Pancreas (tissue), 10 donors: Measurements from ENCODE around the gene NR2C2. TPM values are rescaled to one million over a fixed set of nuclear protein-coding genes. Genes with fewer than 3 reads are reported as not detected.

Source experiments
- ATAC-seq, 4 donors: fragments of 200-7000 bp; cut with Tn5 transposase; one replicate each; pipeline versions ENCODE4 v1.8.0 to v1.9.1; 2020; ENCODE audit warnings: mild to moderate bottlenecking in 4 of 4, moderate library complexity in 4 of 4
- DNase-seq, 6 donors: peaks; one replicate each; pipeline ENCODE4 v3.0.0-alpha.2; 2020
- FAIRE-seq: peaks from 2 replicates; lab custom pipeline; 2012; peaks lifted over from hg19 to GRCh38; lab: Jason Lieb, UNC
- H3K27ac ChIP-seq, 4 donors: fragments of 200-600 bp; sonication (generic); 1 replicate in 3 of 4; 2 replicates in 1 of 4; pipeline versions ENCODE4 v1.5.0 to v1.8.0; 2020
- H3K27me3 ChIP-seq, 4 donors: fragments of 200-600 bp; one replicate each; pipeline ENCODE4 v1.8.0; 2021
- H3K36me3 ChIP-seq, 3 donors: fragments of 200-600 bp; sonication (generic) in 1 of 3; one replicate each; pipeline versions ENCODE4 v1.5.0 to v1.8.0; 2020 to 2021
- H3K4me1 ChIP-seq, 3 donors: fragments of 200-600 bp; one replicate each; pipeline ENCODE4 v1.8.0; 2021
- H3K4me3 ChIP-seq, 4 donors: fragments of 200-600 bp; sonication (generic) in 2 of 4; one replicate each; pipeline versions ENCODE4 v1.5.0 to v1.8.0; 2020 to 2021
- H3K9me3 ChIP-seq, 4 donors: fragments of 200-600 bp; one replicate each; pipeline ENCODE4 v1.8.0; 2021
- WGBS, 2 donors: extraction: QIAGEN DNeasy Blood & Tissue Kit; methylation state at CpG; one replicate each; pipeline ENCODE4 v1.1.7; 2013; 5-methylcytosine and 5-hydroxymethylcytosine counted together
- intact Hi-C, 3 donors: fragments of 100-400 bp; cut with DNase I; formaldehyde crosslinking; loops; one replicate each; pipeline versions ENCODE4 v1.11.1 to v1.14.2; 2022
- polyA plus RNA-seq, 2 donors: library from polyadenylated mRNA; stranded (reverse); fragments of 200-250 nt; gene quantifications; one replicate each; pipeline ENCODE4 v1.2.3, GENCODE V29; 2013
- total RNA-seq, 6 donors: library from RNA; stranded (reverse); fragmentation: NEBNext Ultra II Directional in 4 of 6; extraction: Animal tissue kit (Norgen Biotek cat#: 25700) in 4 of 6; gene quantifications; one replicate each; pipeline versions ENCODE4 v1.2.1 to v1.2.4, GENCODE V29; 2021 to 2023
- TF ChIP-seq, protein P1 (sequence below), 4 donors: fragments of 200-600 bp; sonication (generic) in 3 of 4; IDR thresholded peaks; one replicate each; pipeline versions ENCODE4 v1.5.0 to v1.8.0; 2021; ENCODE audit warnings: antibody characterized with exemption in 4 of 4
- donor health status: healthy with polysubstance abuse.
- donor health status: DM: no; HTN: no; CAD: no; lungs with moderate emphysema.
- donor health status: DM: no; HTN: no; CAD: no.
- donor health status: control.
- donor health status: control.
- donor health status: Bipolar disorder and iron deficiency.
- donor health status: DM: yes; HTN: yes; CAD: no.
- donor health status: DM: no; HTN: no; CAD: no.
- donor health status: DM: no; HTN: no; CAD: no.
- donor health status: DM: yes; HTN: yes; CAD: no.

NR2C2 gene
- total and polyA plus RNA-seq, 8 donors, result 5.4 to 25.1 (median 14.4) TPM

DNA sequence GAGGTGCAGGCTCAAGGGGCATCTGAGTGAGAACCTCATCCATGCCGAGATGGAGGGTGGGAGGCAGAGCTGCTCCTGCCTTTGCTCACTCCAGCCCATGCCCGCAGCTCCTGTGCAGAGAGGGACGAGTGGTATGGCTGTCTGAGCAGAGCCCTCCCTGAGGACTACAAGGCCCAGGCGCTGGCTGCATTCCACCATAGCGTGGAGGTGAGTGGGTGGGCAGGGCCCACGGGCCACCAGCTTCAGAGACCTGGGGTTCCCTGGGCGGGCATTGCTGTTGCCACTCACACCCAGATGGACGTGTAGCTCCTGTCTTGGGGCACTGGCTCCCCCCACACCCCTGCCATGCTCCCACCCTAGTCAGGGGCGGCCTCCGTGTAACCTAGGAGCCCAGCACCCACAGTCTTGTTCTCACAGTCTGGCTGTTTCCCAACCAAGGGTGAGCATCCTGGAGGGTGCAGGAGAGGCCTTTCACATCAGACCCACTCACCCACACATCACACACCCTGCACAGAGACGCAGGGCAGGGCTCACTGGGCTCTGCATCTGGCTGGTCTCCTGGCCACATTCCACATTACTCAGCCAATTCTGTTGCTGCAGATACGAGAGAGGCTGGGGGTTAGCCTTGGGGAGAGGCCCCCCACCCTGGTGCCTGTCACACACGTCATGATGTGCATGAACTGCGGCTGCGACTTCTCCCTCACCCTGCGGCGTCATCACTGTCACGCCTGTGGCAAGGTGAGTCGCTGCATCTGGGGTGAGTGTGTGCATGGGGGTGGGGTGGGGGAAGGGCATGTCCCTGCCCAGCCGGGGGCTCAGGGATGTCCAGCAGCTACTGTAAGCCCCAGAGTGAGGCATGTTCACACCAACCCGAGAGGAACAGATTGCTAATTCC is 25.3 kb upstream of the NR2C2 start:
- Histone ChIP-seq H3K4me3 (no peak overlapping the region), H3K4me1 (no peaks in the 10 kb centered on the region), H3K27ac (no peak overlapping the region), H3K9me3 (no peaks in the 10 kb centered on the region), H3K36me3 (no peaks in the 10 kb centered on the region), H3K27me3 (no peaks in the 10 kb centered on the region)
- no peak for ATAC-seq
- intact Hi-C loops, result no loop called here
- TF ChIP-seq, protein P1, sequence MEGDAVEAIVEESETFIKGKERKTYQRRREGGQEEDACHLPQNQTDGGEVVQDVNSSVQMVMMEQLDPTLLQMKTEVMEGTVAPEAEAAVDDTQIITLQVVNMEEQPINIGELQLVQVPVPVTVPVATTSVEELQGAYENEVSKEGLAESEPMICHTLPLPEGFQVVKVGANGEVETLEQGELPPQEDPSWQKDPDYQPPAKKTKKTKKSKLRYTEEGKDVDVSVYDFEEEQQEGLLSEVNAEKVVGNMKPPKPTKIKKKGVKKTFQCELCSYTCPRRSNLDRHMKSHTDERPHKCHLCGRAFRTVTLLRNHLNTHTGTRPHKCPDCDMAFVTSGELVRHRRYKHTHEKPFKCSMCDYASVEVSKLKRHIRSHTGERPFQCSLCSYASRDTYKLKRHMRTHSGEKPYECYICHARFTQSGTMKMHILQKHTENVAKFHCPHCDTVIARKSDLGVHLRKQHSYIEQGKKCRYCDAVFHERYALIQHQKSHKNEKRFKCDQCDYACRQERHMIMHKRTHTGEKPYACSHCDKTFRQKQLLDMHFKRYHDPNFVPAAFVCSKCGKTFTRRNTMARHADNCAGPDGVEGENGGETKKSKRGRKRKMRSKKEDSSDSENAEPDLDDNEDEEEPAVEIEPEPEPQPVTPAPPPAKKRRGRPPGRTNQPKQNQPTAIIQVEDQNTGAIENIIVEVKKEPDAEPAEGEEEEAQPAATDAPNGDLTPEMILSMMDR (IDR thresholded peaks at IDR 0.05), result no peak
- 62 to 74% methylated on average over 20 to 21 of the region's 21 CpGs for whole genome bisulfite sequencing, 2 donors
- FAIRE-seq, result no peak
- no peak for DNase-seq

DNA sequence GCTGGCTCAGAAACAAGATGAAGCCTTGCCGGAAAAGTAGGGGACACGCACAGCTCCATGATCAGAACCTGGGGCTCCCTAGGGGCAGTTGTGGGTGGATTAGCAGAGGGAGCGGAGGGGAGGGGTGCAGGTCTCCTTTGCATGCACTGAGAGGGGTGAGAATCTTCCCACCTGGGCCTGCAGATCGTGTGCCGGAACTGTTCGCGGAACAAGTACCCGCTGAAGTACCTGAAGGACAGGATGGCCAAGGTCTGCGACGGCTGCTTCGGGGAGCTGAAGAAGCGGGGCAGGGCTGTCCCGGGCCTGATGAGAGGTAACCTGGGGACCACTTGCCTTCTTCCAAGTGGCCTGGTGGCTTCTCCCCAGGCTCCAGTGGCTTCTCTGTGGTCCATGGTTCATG is 24.5 kb upstream of the NR2C2 start:
- intact Hi-C loops, result no loop called here
- H3K9me3 ChIP-seq, result no peaks in the 10 kb centered on the region
- WGBS, 2 donors, result 63 to 72% methylated on average over 13 of the region's 13 CpGs
- TF ChIP-seq, protein P1 (IDR thresholded peaks at IDR 0.05), result no peak
- no peak for ATAC-seq
- no peak overlapping the region for H3K27ac ChIP-seq
- no peaks in the 10 kb centered on the region for H3K36me3 ChIP-seq
- H3K4me3 ChIP-seq, result no peak overlapping the region
- no peaks in the 10 kb centered on the region for H3K27me3 ChIP-seq
- no peak for DNase-seq
- H3K4me1 ChIP-seq, result no peaks in the 10 kb centered on the region
- no peak for FAIRE-seq

GRCh38 chr3:14923476-14923875 is 23.9 kb upstream of the NR2C2 start:
- intact Hi-C loops, result no loop called here
- ATAC-seq, result no peak
- Histone ChIP-seq H3K4me3 (no peak overlapping the region), H3K4me1 (no peaks in the 10 kb centered on the region), H3K27me3 (no peaks in the 10 kb centered on the region), H3K36me3 (no peaks in the 10 kb centered on the region), H3K9me3 (no peaks in the 10 kb centered on the region), H3K27ac (no peak overlapping the region)
- DNase-seq, result peak in 1 of 6 donors; percentile 30
- no peak for FAIRE-seq
- TF ChIP-seq, protein P1 (IDR thresholded peaks at IDR 0.05), result no peak
- WGBS, 2 donors, result 67 to 70% methylated on average over 6 of the region's 6 CpGs

- H3K27me3 ChIP-seq, result no peaks in the 10 kb centered on the region
- H3K27ac ChIP-seq, result no peak overlapping the region
- H3K4me1 ChIP-seq, result no peaks in the 10 kb centered on the region
- peak in 1 of 6 donors; percentile 39 for DNase-seq
- no peak for FAIRE-seq
- no peak overlapping the region for H3K4me3 ChIP-seq
- no peaks in the 10 kb centered on the region for H3K9me3 ChIP-seq
- TF ChIP-seq, protein P1 (IDR thresholded peaks at IDR 0.05), result peak; percentile 43 to 77 (median 64)
- no peaks in the 10 kb centered on the region for H3K36me3 ChIP-seq
- 53 to 56% methylated on average over 9 of the region's 9 CpGs for WGBS, 2 donors
- intact Hi-C loops, result no loop called here
- ATAC-seq, result peak in 3 of 4 donors; percentile 60 to 74 (median 65)
Measured at GRCh38 chr3:14925729-14926591, 21.4 kb upstream of the NR2C2 start.
